Measurements from ENCODE around the gene CFAP298.
"Not testable (repeated sequence)": the region's sequence is repeated elsewhere in the genome, so short reads cannot be mapped to it uniquely, and the experiment has no call there.

The CFAP298 gene, protein sequence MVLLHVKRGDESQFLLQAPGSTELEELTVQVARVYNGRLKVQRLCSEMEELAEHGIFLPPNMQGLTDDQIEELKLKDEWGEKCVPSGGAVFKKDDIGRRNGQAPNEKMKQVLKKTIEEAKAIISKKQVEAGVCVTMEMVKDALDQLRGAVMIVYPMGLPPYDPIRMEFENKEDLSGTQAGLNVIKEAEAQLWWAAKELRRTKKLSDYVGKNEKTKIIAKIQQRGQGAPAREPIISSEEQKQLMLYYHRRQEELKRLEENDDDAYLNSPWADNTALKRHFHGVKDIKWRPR

DNA sequence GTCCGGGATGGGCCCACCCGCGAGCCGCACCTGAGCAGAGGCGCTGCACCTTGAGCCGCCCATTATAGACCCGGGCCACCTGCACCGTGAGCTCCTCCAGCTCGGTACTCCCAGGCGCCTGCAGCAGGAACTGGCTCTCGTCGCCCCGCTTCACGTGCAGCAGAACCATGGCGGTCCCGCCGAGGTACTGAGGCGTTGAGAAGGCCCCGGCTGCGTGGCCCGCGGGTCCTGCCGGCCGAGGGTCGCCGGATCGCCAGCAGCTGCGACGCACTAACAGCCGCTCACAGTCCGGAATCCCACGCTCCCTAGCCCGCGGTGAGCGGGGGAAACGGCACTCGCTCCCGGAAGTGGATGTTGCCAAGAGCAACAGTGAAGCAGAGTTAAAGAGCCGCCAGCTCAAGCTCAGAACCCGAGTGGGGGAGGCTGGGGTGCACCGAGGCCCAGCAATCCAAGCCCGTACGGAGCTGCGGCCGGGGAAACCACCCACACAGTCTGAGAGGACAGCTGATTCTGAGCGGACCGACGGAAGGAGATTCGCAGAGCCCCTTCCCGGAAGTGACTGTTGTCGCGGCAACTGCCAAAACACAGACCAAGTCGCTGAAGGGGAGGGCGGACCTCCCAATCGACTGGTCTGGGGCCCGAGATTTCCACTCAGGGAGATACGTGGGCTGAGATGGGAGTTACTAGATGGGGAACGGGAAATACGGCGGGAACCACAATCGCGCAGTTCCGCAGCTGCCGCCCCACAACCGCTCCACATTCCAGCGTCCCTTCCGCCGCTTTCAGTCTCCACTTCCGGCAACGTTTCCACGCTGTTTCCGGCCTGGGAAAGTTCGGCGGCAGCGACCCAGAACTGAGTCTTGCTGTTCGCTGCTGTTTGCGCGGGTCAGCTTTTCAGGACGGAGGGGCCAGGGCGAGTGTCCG lies at the start of gene CFAP298:
Gene CFAP298, minus strand, starts transcription at position 303 of the 924 bp plus-strand sequence. Its CDS starts 134 bp downstream, at position 169.
- peak; percentile 95 for DNase-seq (ENCODE audit: low spot score)

GRCh38 chr21:32661026-32661782 lies 49.0 kb upstream of the CFAP298 start:
- not testable (repeated sequence) for DNase-seq (ENCODE audit: low spot score)

DNA sequence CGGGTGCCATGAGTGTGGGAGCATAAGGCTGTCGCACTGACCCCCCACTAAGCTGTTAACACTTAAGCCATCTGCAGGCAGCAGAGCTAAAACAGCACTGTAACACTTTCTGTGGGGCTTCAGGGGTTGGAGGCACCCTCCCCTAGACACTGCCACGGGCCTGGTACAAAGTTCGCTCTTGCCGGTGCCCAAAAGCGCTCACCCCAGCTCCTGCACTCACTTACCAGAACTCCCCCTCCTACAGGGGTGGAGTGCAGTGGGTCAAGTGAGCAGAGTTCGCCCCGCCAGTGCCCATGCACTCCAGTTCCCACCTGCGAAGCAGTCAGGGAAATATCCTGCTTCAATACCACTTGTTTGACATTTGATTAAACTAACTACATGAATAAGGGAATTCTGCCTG lies 46.3 kb upstream of the CFAP298 start:
- DNase-seq (ENCODE audit: low spot score) = no peak

DNA sequence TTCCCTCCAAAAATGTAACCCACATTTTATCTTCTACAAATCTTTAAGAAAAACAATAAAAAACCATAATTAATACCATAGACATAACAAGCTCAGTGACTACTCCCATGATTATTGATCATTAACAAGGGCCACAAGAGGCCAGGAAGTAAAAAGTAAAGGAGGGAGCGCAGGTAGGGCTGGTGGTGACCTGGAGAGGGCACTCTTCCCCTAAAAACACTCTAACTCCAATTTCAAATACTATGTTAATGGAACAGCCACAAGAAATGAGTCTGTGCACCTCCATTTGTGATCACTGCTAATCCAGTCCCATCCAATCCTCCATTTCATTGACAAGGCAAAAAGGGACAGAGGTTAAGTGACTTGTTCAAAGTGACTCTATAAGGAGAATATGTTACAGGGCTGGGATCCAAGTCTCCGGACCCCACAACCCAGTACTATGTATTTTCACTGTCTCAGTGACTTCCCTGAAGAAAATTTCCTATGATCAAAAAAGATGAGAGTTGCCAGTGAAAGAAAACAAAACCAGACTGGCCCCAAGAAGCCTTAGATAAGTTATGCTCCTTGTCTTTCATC lies 41.2 kb upstream of the CFAP298 start:
- DNase-seq (ENCODE audit: low spot score) = peak; percentile 40

GRCh38 chr21:32648165-32648564 lies 36.0 kb upstream of the CFAP298 start:
- no peak for DNase-seq (ENCODE audit: low spot score)

DNA sequence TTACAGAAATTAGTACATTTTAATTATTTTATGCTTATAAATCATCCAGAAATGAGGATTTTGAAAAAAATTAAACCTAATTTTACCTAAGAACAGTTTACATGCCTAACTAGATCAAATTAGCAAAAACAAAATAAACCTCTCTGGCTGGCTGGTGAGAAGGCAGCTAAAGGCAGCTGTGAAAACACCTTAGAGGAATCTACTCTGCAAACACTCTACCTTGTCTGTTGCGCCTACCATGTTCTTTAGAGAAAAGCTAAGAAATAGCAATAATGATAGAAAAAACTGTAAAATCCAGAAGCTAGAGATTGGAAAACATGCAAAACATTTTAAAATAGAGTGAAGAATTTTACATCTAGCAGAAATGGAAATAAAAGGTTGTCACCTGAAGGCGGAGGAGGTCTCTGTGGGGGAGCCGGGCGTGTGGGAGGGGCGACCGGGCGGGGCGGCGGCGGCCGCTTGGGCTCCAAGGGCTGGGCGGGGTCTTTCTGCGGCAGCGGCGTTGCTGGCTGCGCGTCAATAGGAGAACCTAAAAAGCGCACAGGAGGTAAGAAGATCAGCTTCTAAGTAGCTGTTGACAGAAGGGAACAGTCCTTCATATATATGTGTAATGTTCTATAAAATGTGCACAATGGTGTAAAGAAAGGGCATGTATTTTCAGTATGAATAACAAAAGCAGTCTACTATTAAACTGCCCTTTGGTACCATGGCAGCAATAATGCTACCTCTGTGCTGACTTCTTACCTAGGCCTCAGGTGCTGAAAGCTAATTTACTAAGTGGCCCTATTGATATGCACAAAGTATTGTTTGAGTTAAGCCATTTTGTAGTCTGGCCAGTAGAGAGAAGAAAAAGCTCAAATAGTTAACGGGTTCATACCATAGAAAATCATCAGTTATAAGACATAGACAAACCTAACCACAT lies 33.3 kb upstream of the CFAP298 start:
- no peak for DNase-seq (ENCODE audit: low spot score)

DNA sequence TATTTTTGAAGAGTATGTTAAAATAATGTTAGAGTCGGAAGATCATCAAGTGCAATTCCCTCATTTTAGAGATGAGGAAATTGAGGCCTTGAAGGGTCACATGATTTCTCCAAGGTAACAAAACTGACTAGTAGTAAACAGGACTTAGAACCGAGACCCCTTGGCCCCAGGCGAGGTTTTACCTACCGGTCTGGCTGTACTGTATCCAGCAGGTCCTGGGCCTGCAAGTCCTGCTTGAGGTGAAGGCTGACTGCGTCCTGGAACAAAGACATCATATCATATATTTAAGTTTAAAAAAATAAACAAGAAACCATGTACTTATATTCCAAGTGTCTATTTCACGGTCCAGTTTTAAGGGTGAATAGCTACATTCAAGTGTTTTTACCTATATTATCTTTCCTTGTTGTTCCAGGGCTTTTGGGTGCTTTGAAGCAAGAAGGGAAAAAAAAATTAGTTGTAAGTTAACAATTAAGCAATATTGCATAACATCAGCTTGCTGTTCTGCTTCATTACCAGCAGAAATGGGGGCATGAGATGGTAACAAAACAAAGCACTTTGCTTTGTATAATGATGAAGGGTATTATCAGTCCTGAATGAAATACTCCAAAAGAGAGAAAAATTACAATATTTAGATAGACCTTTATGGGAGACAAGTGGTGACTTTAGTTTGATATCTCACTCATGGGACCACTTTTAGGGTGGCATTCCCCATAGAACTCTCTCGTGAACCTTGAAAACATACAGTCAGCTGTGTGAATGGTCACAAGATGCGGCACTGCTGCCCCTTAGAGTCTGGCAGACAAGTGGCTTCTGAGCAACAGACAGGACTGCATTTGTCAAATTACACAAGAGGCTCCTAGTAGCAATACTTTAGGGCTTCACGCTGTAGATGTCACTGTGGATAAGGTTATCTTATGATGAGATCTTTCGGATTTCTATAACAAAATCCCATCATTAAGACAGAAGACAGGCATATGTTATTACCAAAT lies 29.8 kb upstream of the CFAP298 start:
- DNase-seq (ENCODE audit: low spot score) = no peak

- peak; percentile 43 for DNase-seq (ENCODE audit: low spot score)
Observed at GRCh38 chr21:32626621-32627196, 14.5 kb upstream of the CFAP298 start.

GRCh38 chr21:32618218-32618617 lies 6.0 kb upstream of the CFAP298 start:
- DNase-seq (ENCODE audit: low spot score) = not testable (repeated sequence)

- no peak for DNase-seq (ENCODE audit: low spot score)
Observed at GRCh38 chr21:32613436-32614043, 1.4 kb upstream of the CFAP298 start.

DNA sequence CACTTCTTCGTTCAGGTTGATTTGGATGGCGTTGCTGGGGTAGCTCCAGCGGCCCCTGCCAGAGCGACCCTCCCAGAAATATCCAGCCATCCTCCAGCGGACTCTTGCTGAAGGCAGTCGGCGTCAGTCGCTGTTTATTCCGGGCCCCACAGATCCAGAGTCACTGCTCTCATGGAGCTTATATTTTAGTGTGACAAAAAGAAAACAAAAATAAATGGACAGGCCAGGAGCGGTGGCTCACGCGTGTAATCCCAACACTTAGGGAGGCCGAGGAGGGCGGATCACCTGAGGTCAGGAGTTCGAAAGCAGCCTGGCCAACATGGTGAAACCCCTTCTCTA lies 791 bp upstream of the CFAP298 start:
- no peak for DNase-seq (ENCODE audit: low spot score)

GRCh38 chr21:32611471-32611997 lies 643 bp downstream of the CFAP298 start:
- DNase-seq (ENCODE audit: low spot score) = peak; percentile 69

- not testable (repeated sequence) for DNase-seq (ENCODE audit: low spot score)
Observed at GRCh38 chr21:32610940-32611339, 1.2 kb downstream of the CFAP298 start.

- DNase-seq (ENCODE audit: low spot score) = no peak
Observed at GRCh38 chr21:32608851-32609250, 3.3 kb downstream of the CFAP298 start.

DNA sequence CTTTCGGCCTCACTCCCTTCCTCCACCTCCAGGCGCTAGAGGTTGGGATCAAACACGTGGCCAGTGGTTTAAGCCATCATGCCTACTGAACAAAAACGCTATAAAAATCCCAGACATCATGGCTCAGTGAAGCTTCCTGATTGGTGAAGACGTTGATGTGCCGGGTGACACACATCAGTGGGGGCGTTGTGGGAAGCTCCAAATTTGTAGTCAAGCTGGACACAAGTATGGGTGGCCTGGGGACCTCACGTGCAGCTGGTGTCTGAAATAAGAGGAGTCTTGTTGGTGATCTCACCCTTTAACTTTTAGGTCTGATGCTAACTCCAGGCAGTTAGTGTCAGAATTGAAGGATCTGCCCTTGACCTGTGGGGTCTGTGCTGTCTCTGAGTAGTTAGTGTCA lies 6.7 kb downstream of the CFAP298 start:
- no peak for DNase-seq (ENCODE audit: low spot score)

- no peak for DNase-seq (ENCODE audit: low spot score)
Observed at GRCh38 chr21:32604464-32604863, 7.7 kb downstream of the CFAP298 start.

DNA sequence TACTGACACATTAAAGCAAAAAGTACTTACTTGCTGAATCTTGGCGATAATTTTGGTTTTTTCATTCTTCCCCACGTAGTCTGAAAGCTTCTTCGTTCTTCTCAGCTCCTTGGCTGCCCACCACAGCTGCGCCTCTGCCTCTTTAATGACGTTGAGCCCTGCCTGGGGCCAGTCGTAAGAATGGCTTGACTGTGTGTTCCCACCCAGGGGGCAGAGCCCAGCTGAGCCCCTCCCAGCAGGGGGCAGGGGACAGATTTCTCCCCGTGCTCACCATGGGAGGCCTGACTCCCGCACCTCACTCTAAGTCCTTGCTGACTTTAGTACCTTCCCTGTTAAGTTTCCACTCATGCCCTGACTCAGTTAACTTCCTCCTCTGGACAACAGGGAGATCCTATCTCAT lies 9.0 kb downstream of the CFAP298 start:
- no peak for DNase-seq (ENCODE audit: low spot score)

- DNase-seq (ENCODE audit: low spot score) = no peak
Observed at GRCh38 chr21:32602099-32602498, 10.1 kb downstream of the CFAP298 start.

DNA sequence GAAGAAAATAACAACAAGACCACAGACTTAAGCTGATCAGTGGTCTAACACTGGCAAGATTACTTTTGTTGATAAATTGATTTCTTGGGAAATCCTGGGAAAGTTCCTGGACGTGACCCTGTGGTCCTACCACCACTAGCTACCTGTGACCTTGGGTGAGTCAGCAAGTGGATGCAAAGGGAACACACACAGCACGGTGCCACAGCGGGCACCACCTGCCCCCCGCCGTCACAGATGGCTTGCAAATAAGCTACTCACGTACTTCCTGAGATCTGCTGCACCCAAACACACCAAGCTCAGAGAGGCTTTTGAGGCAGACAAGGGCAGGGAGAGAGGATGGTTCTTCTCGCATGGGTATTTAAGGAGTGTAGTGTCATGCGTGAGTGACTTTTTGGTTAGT lies 12.7 kb downstream of the CFAP298 start:
- no peak for DNase-seq (ENCODE audit: low spot score)
